Measurements from ENCODE around the gene SIRPB2. TPM values are rescaled to one million over a fixed set of nuclear protein-coding genes. Genes with fewer than 3 reads are reported as not detected.
"Not testable (repeated sequence)": the region's sequence is repeated elsewhere in the genome, so short reads cannot be mapped to it uniquely, and the experiment has no call there.

The SIRPB2 gene
- polyA plus RNA-seq, 1 donor from 2014 or later = not detected

GRCh38 chr20:1500496-1500895 is 9.3 kb upstream of the SIRPB2 start:
- no peaks in the 10 kb centered on the region for H3K79me2 ChIP-seq (replicated peaks; ENCODE audit: insufficient read depth, low read length)
- no peak overlapping the region for H2AFZ ChIP-seq (ENCODE audit: low read depth, low read length)
- no peaks in the 10 kb centered on the region for H3F3A ChIP-seq (ENCODE audit: insufficient read depth, low read length, poor library complexity, severe bottlenecking)
- no peaks in the 10 kb centered on the region for H3K9me3 ChIP-seq (ENCODE audit: low read length)
- no peaks in the 10 kb centered on the region for H4K20me1 ChIP-seq (ENCODE audit: insufficient read depth)
- H3K4me3 ChIP-seq (ENCODE audit: low read length) = no peak overlapping the region
- H3K9ac ChIP-seq (ENCODE audit: low read length) = no peak overlapping the region
- H3K27ac ChIP-seq (ENCODE audit: low read length) = no peak overlapping the region
- H3K9me2 ChIP-seq (ENCODE audit: insufficient read depth, low read length) = no peaks in the 10 kb centered on the region
- H3K27me3 ChIP-seq (ENCODE audit: insufficient read depth, low read depth, low read length) = no peaks in the 10 kb centered on the region
- H3K4me2 ChIP-seq (ENCODE audit: low read length) = no peak overlapping the region
- no peak for TF ChIP-seq CTCF (IDR thresholded peaks at IDR 0.05; ENCODE audit: poor library complexity, severe bottlenecking)
- TF ChIP-seq TAF1 (IDR thresholded peaks at IDR 0.05; ENCODE audit: low read depth) = no peak
- TF ChIP-seq REST (IDR thresholded peaks at IDR 0.05; ENCODE audit: borderline replicate concordance) = no peak
- no peak for TF ChIP-seq EZH2 (IDR thresholded peaks at IDR 0.05; ENCODE audit: borderline replicate concordance, insufficient read depth, low read length, poor library complexity, severe bottlenecking)
- no peak for TF ChIP-seq EP300 (conservative IDR thresholded peaks at IDR 0.05; ENCODE audit: poor library complexity, severe bottlenecking)
- TF ChIP-seq MXI1 (conservative IDR thresholded peaks at IDR 0.05; ENCODE audit: poor library complexity, severe bottlenecking) = no peak
- no peak for TF ChIP-seq POLR2AphosphoS5 (IDR thresholded peaks at IDR 0.05)
- TF ChIP-seq SMC3 (conservative IDR thresholded peaks at IDR 0.05; ENCODE audit: poor library complexity) = no peak
- TF ChIP-seq RAD21 (conservative IDR thresholded peaks at IDR 0.05) = no peak
- H3K36me3 ChIP-seq (ENCODE audit: insufficient read depth, low read length) = no peaks in the 10 kb centered on the region

- no peak overlapping the region for H3K4me2 ChIP-seq (ENCODE audit: low read length)
- H3K27ac ChIP-seq (ENCODE audit: low read length) = no peak overlapping the region
- TF ChIP-seq MXI1 (conservative IDR thresholded peaks at IDR 0.05; ENCODE audit: poor library complexity, severe bottlenecking) (no peak), SMC3 (conservative IDR thresholded peaks at IDR 0.05; ENCODE audit: poor library complexity) (no peak), CTCF (IDR thresholded peaks at IDR 0.05; ENCODE audit: poor library complexity, severe bottlenecking) (no peak), POLR2AphosphoS5 (IDR thresholded peaks at IDR 0.05) (no peak), REST (IDR thresholded peaks at IDR 0.05; ENCODE audit: borderline replicate concordance) (no peak), EZH2 (IDR thresholded peaks at IDR 0.05; ENCODE audit: borderline replicate concordance, insufficient read depth, low read length, poor library complexity, severe bottlenecking) (no peak), RAD21 (conservative IDR thresholded peaks at IDR 0.05) (no peak), EP300 (conservative IDR thresholded peaks at IDR 0.05; ENCODE audit: poor library complexity, severe bottlenecking) (no peak), TAF1 (IDR thresholded peaks at IDR 0.05; ENCODE audit: low read depth) (no peak)
- no peaks in the 10 kb centered on the region for H3K9me3 ChIP-seq (ENCODE audit: low read length)
- H3K36me3 ChIP-seq (ENCODE audit: insufficient read depth, low read length) = no peaks in the 10 kb centered on the region
- H4K20me1 ChIP-seq (ENCODE audit: insufficient read depth) = no peaks in the 10 kb centered on the region
- H3K4me3 ChIP-seq (ENCODE audit: low read length) = no peak overlapping the region
- H3K79me2 ChIP-seq (replicated peaks; ENCODE audit: insufficient read depth, low read length) = no peaks in the 10 kb centered on the region
- H3K9me2 ChIP-seq (ENCODE audit: insufficient read depth, low read length) = no peaks in the 10 kb centered on the region
- H2AFZ ChIP-seq (ENCODE audit: low read depth, low read length) = no peak overlapping the region
- H3K27me3 ChIP-seq (ENCODE audit: insufficient read depth, low read depth, low read length) = no peaks in the 10 kb centered on the region
- no peak overlapping the region for H3K9ac ChIP-seq (ENCODE audit: low read length)
- no peaks in the 10 kb centered on the region for H3F3A ChIP-seq (ENCODE audit: insufficient read depth, low read length, poor library complexity, severe bottlenecking)
Measured at GRCh38 chr20:1499528-1500420, 8.6 kb upstream of the SIRPB2 start.

GRCh38 chr20:1497371-1497770 is 6.2 kb upstream of the SIRPB2 start:
- not testable (repeated sequence) for H2AFZ ChIP-seq (ENCODE audit: low read depth, low read length); H3K79me2 ChIP-seq (replicated peaks; ENCODE audit: insufficient read depth, low read length); H3F3A ChIP-seq (ENCODE audit: insufficient read depth, low read length, poor library complexity, severe bottlenecking); H3K9me2 ChIP-seq (ENCODE audit: insufficient read depth, low read length); H3K4me2 ChIP-seq (ENCODE audit: low read length); H4K20me1 ChIP-seq (ENCODE audit: insufficient read depth); H3K9me3 ChIP-seq (ENCODE audit: low read length); H3K27me3 ChIP-seq (ENCODE audit: insufficient read depth, low read depth, low read length); H3K9ac ChIP-seq (ENCODE audit: low read length); H3K27ac ChIP-seq (ENCODE audit: low read length); H3K4me3 ChIP-seq (ENCODE audit: low read length); H3K36me3 ChIP-seq (ENCODE audit: insufficient read depth, low read length)
